ENCODE measurements around the gene SLC13A5. TPM values are rescaled to one million over a fixed set of nuclear protein-coding genes. Genes with fewer than 3 reads are reported as not detected.
"Not testable (repeated sequence)": the region's sequence is repeated elsewhere in the genome, so short reads cannot be mapped to it uniquely, and the experiment has no call there.

Gene SLC13A5
- polyA plus RNA-seq, 1 donor, result not detected

DNA sequence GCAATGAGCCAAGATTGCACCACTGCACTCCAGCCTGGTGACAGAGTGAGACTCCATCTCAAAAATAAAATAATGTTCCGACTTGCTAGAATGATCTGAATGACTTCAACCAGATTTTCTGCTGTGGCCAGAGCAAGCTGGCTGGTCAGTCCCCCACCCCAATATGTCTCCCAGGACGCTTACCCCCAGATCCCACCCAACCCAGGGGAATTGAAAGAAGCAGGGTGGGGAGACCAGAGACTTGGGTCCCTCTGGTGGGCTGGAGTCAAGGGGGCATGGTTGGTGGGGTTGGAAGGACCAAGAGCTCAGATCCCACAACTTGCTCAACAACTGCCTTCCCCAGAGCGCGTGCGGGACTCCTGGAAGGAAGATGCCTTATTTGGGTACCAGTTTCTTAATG lies 54.8 kb downstream of the SLC13A5 start:
- not testable (repeated sequence) for DNase-seq

DNA sequence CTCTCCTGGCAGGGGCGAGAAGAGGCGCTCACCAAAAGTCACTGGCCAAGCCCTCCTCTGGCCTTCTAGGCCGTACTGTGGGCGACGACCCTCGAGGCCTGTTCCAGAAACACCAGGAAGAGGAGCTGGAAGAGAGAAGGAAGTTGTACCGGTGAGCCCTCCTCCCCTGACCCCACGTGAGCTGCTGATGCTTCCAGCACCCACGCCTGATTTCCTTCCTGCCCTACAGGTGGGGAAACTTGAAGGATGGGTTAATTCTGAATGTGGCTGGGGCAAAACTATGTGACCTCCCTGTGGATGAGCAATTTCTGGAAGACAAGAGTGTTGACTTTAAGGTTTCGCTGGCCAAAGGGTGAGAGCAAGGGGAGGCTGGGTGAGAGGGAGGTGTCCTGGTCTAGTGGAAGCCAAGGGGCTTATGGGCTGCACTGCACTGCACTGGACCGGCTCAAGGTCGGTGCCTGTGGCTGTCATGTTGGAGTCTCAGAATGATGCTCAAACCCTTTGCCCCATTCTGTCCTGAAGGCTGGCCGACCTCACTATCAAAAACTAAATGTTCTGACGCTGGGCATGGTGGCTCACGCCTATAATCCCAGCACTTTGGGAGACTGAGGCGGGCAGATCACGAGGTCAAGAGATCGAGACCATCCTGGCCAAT lies 55.4 kb downstream of the SLC13A5 start:
- no peak for DNase-seq

DNA sequence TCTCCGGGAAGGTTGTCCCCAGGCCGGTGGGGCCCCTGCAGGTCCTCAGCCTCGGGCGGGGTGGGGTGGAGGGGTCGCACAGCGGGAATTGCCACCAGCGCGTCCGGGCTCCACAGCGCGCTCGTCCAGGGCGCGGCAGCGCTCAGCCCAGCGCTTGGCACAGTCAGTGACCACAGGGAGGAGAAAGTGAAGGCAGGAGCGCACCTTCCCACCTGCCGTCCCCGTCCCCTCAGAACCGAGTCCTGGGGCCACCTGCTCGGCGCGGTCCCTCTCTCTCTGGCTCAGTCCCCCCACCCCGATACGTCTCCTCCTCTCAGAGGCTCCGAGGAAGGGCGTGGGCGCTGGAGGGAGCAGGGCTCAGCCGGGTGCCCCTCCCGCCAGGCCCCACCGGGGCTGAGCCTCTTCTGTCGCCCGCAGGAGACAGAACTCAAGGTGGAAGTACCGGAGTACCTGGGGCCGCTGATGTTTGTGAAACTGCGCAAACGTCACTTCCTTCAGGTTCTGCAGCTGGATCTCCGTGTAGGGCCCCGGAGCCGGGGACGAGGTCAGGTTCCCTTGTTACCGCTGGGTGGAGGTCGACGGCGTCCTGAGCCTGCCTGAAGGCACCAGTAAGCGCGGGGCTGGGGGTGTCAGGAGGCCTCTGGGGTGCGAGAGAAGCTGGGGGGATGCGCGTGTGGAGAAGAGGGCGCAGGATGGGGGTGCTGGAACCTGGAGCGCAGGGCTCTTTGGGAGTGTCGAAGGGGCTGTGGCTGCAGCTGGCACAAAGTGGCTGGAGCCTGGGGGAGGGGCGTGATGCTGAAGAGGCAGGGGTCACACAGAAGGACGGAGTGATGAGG lies 56.2 kb downstream of the SLC13A5 start:
- not testable (repeated sequence) for DNase-seq

DNA sequence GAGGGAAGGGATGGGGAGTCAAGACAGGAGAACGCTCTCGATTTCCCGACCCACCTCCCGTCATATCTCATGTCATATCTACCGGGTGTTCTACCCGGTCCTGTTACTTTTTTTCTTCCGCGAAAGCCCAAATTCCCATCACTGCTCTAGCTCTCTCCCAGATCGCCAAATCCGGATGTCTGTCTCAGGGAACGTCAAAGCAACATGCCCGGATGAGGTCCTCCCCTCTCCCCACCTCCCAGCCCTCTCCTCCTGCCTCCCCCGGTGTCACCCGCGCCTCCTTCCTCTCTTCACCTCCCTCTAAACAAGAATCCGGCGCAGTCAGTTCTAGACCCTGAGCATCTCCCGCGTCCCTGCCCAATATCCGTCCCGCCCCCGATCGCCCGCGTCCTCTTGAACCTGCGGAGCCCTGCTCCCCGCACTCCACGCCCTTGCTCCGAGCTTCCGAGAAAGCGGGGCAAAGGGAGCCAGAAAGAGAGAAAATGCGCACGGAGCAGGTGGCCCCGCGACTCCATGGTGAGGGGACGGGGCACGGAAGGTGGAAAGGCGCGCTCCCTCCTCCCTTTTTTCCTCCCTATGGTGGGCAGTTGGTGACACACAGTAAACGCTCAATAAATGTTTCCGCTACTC lies 57.3 kb downstream of the SLC13A5 start:
- DNase-seq, result not testable (repeated sequence)

DNA sequence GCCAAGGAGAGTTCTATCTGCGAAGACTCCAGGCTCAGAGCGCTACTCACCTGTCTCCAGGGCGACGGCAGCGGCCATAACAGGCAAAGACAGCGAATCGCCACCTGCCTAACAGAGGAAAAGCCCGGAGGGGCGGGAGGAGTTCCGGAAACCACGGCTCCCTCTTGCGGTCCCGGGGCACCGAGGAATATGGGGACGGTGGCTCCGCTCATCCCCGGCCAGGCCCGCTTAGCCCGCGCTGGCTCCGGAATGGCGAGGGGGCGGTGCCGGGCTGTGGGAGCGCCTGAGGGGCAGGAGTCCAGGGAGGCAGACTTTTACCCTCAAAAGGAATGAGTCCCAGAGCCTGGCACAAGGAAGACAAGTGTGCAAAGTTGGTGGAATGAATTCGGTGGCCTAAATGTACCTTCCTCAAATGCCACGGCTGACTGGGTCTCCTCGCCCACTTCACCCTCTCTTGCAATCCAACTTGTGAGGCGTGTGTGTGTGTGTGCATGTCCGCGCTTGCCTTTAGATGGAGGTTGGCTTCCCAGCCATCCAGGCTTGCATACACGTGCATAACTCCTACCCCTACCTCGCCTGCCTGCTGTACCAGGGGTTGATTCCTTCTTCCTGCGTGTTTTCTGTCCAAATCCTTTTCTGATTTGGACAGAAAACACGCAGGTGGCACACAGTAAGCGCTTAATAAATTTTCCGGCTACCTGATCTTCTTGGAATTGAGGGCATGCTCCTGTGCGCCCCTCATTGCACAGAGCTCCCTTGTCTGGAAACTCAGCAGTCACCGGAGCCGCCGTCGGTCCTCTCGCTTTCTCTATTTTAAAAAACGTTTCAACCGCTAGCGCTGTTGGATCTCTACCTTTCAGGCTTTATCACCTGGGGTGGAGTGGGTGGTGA lies 58.1 kb downstream of the SLC13A5 start:
- DNase-seq, result no peak

DNA sequence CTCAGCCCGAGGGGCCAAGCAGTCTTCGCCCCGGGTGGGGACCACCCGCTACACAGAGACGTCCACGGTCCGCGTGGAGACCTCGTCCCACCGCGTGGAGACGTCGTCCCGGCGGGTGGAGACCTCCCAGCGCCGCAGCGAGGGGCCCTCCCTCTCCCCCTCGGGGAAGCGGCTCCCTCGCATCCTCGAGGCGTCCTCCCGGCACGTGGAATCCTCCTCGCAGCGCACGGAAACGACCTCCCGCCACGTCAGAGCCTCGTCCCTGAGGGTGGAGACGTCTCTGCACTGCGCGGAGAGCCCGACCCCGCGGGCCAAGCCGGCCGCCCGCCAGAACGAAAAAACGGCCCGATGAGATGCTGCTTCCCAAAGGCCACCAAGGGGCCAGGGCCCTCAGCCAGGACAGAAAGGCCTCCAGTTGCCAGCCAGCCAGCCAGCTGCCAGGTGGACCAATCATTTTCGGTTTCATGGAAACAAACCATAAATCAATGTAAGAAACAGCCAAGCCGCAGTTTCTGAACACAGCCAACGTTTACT lies 61.2 kb downstream of the SLC13A5 start:
- DNase-seq, result peak; percentile 64

DNA sequence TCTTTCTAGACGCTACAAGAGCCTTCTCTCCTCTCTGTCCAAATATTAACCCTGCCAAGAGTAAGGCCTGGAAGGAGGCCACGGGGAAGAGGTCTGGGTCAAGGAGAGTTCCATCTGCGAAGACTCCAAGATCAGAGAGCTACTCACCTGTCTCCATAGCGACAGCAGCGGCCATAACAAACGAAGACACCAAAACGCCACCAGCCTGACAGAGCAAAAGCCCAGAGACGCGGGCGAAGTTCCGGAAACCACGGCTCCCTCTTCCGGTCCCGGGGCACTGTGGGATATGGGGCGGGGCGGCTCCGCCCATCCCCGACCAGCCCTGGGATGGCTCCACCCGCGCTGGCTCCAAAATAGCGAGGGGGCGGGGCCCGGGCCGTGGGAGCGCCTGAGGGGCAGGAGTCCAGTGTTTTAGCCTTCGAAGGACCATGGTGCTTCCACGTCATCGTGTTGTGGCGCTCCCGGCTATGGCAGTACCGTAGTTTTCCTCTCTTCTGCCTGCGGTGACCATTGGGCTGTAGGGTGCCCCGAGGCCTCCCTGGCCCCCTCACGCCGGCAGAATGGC lies 61.7 kb downstream of the SLC13A5 start, which contains the start of the genes C17orf100 and MED31:
TSS of gene C17orf100 (plus strand) at position 409 of the 565 bp plus-strand sequence. CDS start at position 561, 152 bp downstream.
TSS of gene MED31 (minus strand) at position 252 of the 565 bp plus-strand sequence. CDS start at position 175, 77 bp downstream.
- DNase-seq, result peak; percentile 93

DNA sequence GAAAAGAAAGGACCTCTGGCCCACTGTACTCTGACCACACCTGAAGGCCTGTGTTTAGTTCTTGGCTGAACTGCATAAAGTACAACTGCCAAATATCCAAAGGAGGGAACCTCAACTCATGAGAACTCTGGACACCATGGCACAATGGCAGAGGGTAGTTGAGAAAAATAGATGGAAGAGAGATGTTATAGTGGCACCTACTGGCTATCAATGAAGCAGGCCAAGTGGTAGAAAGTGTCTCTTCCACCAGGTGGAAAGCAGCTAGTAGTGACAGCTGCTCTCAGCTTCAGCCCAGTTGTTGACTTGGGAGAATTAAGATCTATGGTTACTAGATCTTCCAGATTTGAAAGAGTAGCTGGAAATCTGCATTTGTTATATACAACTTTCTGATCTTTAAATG lies 65.0 kb downstream of the SLC13A5 start:
- DNase-seq, result no peak

DNA sequence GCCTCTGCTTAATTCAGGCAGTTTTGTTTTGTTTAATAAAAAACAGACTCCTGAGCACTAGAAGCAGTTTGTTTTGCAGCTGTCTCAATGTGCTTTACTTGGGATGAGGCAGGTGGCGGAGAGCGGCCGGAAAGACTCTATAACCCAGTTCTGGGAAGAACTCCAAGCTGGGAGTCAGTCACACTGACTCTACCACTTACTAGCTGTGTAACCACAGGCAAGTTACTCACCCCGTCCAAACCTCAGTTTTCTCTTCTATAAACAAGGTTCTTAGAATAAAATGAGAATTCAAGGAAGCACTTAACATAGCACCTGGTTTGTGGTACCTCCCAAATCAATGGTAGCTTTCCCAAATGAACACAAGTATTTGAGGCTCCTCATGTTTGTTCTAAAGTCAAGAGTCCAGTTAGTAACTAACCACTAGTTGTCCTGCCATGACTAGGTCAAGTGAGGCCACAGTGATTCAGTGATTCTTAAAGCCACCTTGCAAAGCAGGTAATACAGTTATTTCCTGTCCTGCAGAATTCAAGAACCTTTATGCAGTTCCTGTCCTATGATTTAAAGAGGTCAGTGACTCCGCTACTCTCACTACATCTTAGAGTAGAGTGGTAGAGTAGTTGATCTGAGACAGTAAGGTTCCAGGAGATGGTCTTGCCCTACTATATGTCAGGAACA lies 69.6 kb downstream of the SLC13A5 start:
- no peak for DNase-seq

DNA sequence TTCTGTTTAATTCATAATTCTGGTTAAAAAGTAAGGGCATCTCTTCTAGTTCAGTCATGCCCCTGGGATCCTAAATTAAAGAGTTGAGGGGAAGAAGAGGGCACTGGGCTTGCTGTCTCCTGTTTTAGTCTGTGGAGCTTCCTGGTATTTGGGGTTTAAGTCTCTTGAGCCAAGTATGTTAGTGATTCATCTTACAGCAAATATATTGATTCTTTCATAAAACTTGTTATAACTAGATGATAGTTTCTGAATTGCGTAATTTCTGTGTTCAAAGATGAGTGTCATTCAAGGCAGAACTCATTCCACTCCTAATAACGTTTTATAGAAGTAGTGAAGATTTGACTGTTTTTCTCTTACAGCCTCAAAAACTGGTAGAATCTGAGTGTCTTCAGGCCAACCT lies 70.6 kb downstream of the SLC13A5 start:
- no peak for DNase-seq

DNA sequence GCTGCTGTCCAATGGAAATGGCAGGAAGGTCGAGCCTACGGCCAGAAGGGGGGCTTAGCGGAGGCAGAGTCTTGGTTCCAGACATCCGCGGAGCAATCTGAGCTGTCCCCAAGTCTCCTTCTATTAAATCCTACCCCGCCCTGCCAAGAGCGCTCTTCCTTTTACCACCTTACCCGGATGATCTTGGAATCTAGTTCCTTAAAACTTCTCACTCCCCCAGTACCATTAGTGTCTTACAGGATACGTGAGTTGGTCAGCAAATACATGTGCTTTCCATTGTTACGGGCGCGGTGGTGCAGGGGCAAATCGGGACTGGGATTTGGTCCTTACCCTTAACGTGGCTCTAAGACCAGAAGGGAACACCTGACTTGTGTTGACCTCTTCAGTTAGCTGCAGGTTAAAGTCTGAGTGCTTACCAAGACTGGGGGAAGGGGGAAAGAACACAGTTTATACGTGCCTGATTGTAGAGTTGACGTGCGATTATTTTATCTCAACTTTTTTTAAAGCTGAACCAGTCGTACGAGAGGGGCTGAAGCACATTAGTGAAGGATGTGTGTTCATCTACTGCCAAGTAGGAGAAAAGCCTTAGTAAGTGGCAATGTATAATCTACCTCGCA lies 71.8 kb downstream of the SLC13A5 start:
- DNase-seq, result no peak

DNA sequence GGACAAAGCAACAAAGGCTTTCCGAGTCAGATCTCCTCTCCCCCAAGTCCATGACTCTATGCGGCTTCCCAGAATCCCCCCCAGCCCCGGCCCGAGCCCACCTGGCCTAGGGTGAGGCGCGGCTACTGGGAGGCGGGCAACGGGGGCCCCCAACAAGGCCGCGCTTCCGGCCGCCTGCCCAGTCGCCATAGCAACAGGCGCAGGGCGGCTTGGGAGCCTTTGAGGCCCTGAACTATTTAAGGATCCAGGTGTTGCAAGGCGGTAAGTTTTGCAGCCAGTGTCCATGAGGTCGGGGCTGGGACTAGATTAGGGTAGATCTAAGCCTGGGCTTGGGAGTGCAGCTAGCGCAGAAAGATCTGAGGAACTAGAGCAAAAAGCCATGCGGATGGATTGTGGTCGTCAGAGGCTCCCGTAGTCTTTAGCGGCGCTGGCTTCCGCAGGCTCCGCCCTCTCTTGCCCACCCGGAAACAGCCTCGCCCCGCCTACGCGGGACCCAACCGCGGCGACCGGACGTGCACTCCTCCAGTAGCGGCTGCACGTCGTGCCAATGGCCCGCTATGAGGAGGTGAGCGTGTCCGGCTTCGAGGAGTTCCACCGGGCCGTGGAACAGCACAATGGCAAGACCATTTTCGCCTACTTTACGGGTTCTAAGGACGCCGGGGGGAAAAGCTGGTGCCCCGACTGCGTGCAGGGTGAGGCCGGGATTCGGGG lies 72.5 kb downstream of the SLC13A5 start, which contains the start of the genes KIAA0753 and TXNDC17:
TSS of gene KIAA0753 (minus strand) at position 176 of the 711 bp plus-strand sequence. CDS start 5,608 bp downstream, outside the sequence.
TSS of gene TXNDC17 (plus strand) at position 525 of the 711 bp plus-strand sequence. CDS start at position 548, 23 bp downstream.
- peak; percentile 92 for DNase-seq

DNA sequence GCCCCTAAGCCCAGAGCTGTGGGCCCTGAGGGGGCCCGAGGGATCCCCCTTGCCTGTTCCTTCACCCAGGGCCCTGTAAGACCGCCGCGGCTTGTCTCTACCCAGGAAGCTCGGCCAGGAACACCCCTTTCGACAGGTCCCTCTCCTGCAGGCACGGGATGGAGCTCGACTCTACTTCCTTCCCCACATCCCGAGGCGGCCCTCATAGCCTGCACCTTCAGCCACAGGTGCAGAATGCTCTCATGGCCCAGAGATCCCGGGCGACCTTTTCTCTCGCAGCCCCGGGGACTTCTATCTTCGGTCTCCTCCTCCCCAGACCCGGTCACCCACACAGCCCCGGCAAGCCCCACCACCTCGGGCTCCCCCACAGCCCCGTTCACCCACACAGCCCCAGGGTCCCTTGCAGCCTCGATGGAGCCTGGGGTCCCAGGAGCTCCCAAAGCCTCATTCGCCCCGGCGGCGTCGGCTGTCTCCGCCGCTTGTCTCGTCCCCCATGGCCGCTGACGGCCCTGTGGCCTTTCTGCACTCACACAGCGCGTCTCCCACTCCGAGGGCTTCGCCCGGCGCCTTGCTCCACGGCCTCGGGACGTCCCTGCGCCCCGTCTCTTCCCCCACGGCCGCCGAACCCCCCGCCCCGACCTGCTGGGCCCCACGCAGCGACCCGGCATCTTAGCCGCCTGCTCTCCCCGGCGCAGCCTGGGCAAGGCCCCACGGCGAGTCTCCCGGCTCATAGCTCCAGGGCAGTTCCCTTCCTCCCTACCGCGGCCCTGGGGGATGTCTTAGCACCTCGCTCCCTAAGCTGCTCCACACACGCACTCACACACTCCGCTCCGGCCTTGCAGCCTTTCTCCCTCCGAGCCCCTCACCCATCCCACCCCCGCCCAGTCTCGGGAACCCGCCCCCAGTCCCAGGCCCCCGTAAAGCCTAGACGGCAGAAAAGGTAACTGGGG lies 73.3 kb downstream of the SLC13A5 start:
- DNase-seq, result peak; percentile 31

DNA sequence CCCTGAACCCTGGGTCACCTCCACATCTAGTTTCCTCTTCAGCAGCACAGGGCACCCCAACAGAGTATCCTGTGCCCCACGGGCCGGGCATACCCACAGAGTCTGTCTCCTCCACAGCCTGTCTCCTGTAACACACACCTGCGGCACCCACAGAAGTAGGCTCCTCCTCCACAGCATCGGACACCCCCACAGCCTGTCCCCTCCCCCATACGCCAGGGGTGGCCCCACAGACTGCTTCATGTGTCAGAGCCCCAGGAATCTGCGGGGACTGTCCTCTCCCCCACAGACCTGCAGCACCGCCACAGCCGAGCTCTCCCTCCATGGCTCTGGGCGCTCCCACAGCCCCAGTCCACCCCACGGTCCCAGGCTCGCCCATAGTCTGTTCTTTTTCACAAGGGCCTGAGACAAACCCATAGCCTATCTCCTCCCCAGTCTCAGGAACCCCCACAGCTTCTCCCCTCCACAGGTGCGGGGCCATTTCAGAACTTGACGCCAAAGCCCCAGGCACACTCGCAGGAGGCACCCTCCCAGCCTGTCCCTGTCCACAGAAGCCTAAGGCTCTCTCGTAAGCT lies 74.1 kb downstream of the SLC13A5 start:
- DNase-seq, result no peak

DNA sequence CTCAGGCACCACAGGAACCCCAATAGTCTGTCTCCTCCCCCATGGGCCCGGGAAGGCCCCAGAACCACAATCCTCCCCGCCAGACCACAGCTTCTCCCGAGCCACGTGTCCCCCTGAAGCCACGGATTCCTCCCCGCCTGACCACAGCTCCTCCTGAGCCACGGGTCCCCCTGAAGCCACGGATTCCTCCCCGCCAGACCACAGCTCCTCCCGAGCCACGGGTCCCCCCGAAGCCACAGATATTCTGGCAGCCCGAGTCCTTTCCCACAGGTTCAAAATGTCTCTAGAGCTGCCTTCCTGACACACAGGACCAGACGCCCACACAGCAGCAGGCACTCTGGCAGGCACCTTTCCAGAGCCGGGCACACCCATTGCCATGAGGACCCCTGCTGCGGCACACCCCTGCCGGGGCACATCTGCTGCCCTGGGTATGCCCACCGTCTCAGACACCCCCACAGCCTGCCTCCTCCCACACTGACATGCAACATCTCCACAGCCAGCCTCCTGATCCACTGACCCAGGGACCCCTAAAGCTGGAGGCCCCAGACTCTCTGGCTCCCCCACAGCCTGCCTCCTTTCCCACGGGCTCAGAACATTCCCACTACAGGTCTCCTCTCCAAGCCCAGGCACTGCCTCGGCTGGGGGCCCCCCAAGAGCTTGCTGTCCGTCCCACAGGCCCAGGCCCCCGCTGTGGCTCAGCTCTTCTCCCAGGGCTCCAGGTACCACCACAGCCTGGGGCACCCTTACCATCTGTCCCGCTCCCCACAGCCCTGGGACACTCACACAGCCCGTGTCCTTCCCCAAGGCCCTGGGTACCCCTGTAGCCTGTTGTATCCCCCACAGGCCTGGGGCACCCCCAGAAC lies 74.9 kb downstream of the SLC13A5 start:
- no peak for DNase-seq

DNA sequence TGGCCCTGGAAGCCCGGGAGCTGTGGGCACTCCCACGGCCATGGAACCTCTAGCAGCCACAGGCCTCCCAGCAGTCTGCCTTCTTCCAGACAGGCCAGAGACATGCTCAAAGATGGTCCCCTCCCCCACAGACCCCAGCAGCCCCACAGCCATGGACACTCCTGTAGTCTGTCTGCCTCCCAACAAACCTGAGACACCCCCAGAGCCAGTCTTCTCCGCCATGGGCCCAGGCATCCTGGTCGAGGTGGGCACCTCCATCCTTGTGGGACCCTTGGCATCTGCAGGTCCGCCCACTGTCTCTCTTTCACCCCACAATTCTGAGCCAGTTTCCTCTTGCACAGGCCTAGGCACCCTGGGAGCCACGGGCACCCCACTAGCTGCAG lies 75.7 kb downstream of the SLC13A5 start:
- no peak for DNase-seq

All from hindlimb muscle (tissue), 1 donor.